NCI-H510A (cell line): ENCODE data around the gene BCL3.

Experiments used
- DNase-seq: peaks from one replicate; lab custom pipeline; 2025; lab: John Stamatoyannopoulos, UW

Gene BCL3

GRCh38 chr19:44741841-44742329, 6.6 kb upstream of the BCL3 start:
- peak; percentile 42 for DNase-seq

- no peak for DNase-seq
Observed at GRCh38 chr19:44742330-44743061, 6.0 kb upstream of the BCL3 start.

GRCh38 chr19:44744871-44745332, 3.6 kb upstream of the BCL3 start:
- no peak for DNase-seq

- DNase-seq: peak; percentile 24
Observed at GRCh38 chr19:44745341-44745831, 3.1 kb upstream of the BCL3 start.

GRCh38 chr19:44745887-44746600, 2.5 kb upstream of the BCL3 start:
- no peak for DNase-seq

- no peak for DNase-seq
Observed at GRCh38 chr19:44746616-44746945, 1.9 kb upstream of the BCL3 start.

- DNase-seq: peak; percentile 71
Observed at GRCh38 chr19:44746946-44747738, 1.4 kb upstream of the BCL3 start.

GRCh38 chr19:44747739-44748425, 626 bp upstream of the BCL3 start:
- DNase-seq: no peak

- DNase-seq: no peak
Observed at GRCh38 chr19:44749292-44749691, 784 bp downstream of the BCL3 start.

GRCh38 chr19:44749994-44750393, 1.5 kb downstream of the BCL3 start:
- DNase-seq: no peak

- DNase-seq: no peak
Observed at GRCh38 chr19:44752123-44752815, 3.8 kb downstream of the BCL3 start.

- peak; percentile 94 for DNase-seq
Observed at GRCh38 chr19:44752816-44753625, 4.5 kb downstream of the BCL3 start.

- DNase-seq: no peak
Observed at GRCh38 chr19:44753626-44753931, 5.1 kb downstream of the BCL3 start.

GRCh38 chr19:44753932-44754749, 5.6 kb downstream of the BCL3 start:
- peak; percentile 76 for DNase-seq

- no peak for DNase-seq
Observed at GRCh38 chr19:44754750-44755080, 6.2 kb downstream of the BCL3 start.

GRCh38 chr19:44755219-44755618, 6.7 kb downstream of the BCL3 start:
- DNase-seq: no peak

GRCh38 chr19:44756089-44756562, 7.6 kb downstream of the BCL3 start:
- no peak for DNase-seq

- DNase-seq: no peak
Observed at GRCh38 chr19:44757057-44757734, 8.7 kb downstream of the BCL3 start.
